GM23248 (cell line): ENCODE data around the gene PTGDR. TPM values are rescaled to one million over a fixed set of nuclear protein-coding genes. Genes with fewer than 3 reads are reported as not detected.

Experiments
- DNase-seq: peaks from one replicate; pipeline ENCODE4 v3.0.0-alpha.2; 2015
- H2AFZ ChIP-seq: fragments of 200-600 bp; sonication (generic); 2 replicates; pipeline ENCODE4 v1.6.1; 2016; ENCODE audit warnings: antibody characterized with exemption
- H3F3A ChIP-seq: fragments of 200-600 bp; sonication (generic); 2 replicates; pipeline ENCODE4 v1.6.1; 2016; ENCODE audit warnings: mild to moderate bottlenecking, antibody characterized with exemption, mixed run types; ENCODE audit not compliant: insufficient read depth
- H3K27ac ChIP-seq: fragments of 200-600 bp; sonication (generic); 2 replicates; pipeline ENCODE4 v1.5.1; 2016; ENCODE audit warnings: mild to moderate bottlenecking
- H3K27me3 ChIP-seq: fragments of 200-600 bp; sonication (generic); replicated peaks from 2 replicates; pipeline ENCODE4 v1.6.1; 2016; ENCODE audit warnings: mild to moderate bottlenecking; ENCODE audit not compliant: insufficient read depth
- H3K36me3 ChIP-seq: fragments of 200-600 bp; sonication (generic); 2 replicates; pipeline ENCODE4 v1.6.1; 2016; ENCODE audit warnings: low read depth, mild to moderate bottlenecking
- H3K4me1 ChIP-seq: fragments of 200-600 bp; sonication (generic); 2 replicates; pipeline ENCODE4 v1.6.1; 2016; ENCODE audit warnings: mild to moderate bottlenecking; ENCODE audit not compliant: insufficient read depth
- H3K4me2 ChIP-seq: fragments of 200-600 bp; sonication (generic); one replicate; pipeline ENCODE4 v1.6.1; 2016; ENCODE audit warnings: mild to moderate bottlenecking; ENCODE audit not compliant: unreplicated experiment
- H3K4me3 ChIP-seq: fragments of 200-600 bp; sonication (generic); 2 replicates; pipeline ENCODE4 v1.5.1; 2016; ENCODE audit warnings: mild to moderate bottlenecking
- H3K79me2 ChIP-seq: fragments of 200-600 bp; sonication (generic); 2 replicates; pipeline ENCODE4 v1.6.1; 2016; ENCODE audit warnings: mild to moderate bottlenecking; ENCODE audit not compliant: insufficient read depth
- H3K9ac ChIP-seq: fragments of 200-600 bp; sonication (generic); 2 replicates; pipeline ENCODE4 v1.6.1; 2016; ENCODE audit warnings: mild to moderate bottlenecking
- H3K9me2 ChIP-seq: fragments of 200-600 bp; sonication (generic); 2 replicates; pipeline ENCODE4 v1.6.1; 2016; ENCODE audit warnings: mixed run types, mild to moderate bottlenecking, moderate library complexity; ENCODE audit not compliant: insufficient read depth
- H3K9me3 ChIP-seq: fragments of 200-600 bp; sonication (generic); one replicate; pipeline ENCODE4 v1.6.1; 2017; ENCODE audit warnings: low read depth
- H4K20me1 ChIP-seq: fragments of 200-600 bp; sonication (generic); 2 replicates; pipeline ENCODE4 v1.6.0; 2016; ENCODE audit not compliant: insufficient read depth
- EZH2 ChIP-seq: fragments of 200-600 bp; sonication (generic); IDR thresholded peaks from 2 replicates; pipeline ENCODE4 v1.6.1; 2018; ENCODE audit warnings: antibody characterized with exemption, mild to moderate bottlenecking; ENCODE audit not compliant: insufficient read depth, poor library complexity, severe bottlenecking
- EZH2phosphoT487 ChIP-seq: fragments of 200-600 bp; sonication (generic); IDR thresholded peaks from 2 replicates; pipeline ENCODE4 v1.6.1; 2018; ENCODE audit warnings: antibody characterized with exemption, moderate library complexity, mild to moderate bottlenecking, low read depth; ENCODE audit not compliant: insufficient read depth
- WGBS, 2 experiments: methylation state at CpG; one replicate each; pipeline ENCODE4 v1.1.6; 2015 to 2017; ENCODE audit warnings: low lambda C conversion rate in 2 of 2, low coverage in 1 of 2; ENCODE audit errors: missing lambda C conversion rate in 2 of 2; 5-methylcytosine and 5-hydroxymethylcytosine counted together
- in situ Hi-C: fragments of 300-500 bp; cut with MboI; formaldehyde crosslinking; loops from 2 replicates; pipeline ENCODE4 v1.15.0; 2020
- polyA plus RNA-seq: library from polyadenylated mRNA; unstranded; fragments of >200 nt; fragmentation: Nextera tagmentation; extraction: Ambion mirVana; gene quantifications from 2 replicates; pipeline ENCODE4 v1.2.1, GENCODE V29; 2016
- total RNA-seq: library from RNA; depleted of rRNA; stranded (reverse); fragments of >200 nt; shearing (Covaris generic); gene quantifications from 2 replicates; pipeline ENCODE4 v1.2.3, GENCODE V29; 2014

Gene PTGDR
- total and polyA plus RNA-seq, 2 experiments from 2014 or later = 0.09 TPM; not detected in 1

GRCh38 chr14:52238682-52239081 is 28.8 kb upstream of the PTGDR start:
- H3K9me2 ChIP-seq = no peaks in the 10 kb centered on the region
- no peaks in the 10 kb centered on the region for H4K20me1 ChIP-seq
- no peak overlapping the region for H3K9ac ChIP-seq
- no peak for TF ChIP-seq EZH2phosphoT487
- TF ChIP-seq EZH2 = no peak
- H3K4me3 ChIP-seq = no peak overlapping the region
- no peaks in the 10 kb centered on the region for H3K9me3 ChIP-seq
- in situ Hi-C loops = no loop called here
- WGBS, 2 experiments = 39 to 42% methylated on average over 1 of the region's 1 CpG
- DNase-seq = no peak
- H3K4me2 ChIP-seq = no peak overlapping the region
- no peak overlapping the region for H2AFZ ChIP-seq
- H3K27ac ChIP-seq = no peak overlapping the region
- peaks cover 16% of the 10 kb centered on the region for H3K4me1 ChIP-seq
- no peaks in the 10 kb centered on the region for H3K36me3 ChIP-seq
- H3K27me3 ChIP-seq = no peaks in the 10 kb centered on the region
- no peaks in the 10 kb centered on the region for H3K79me2 ChIP-seq
- H3F3A ChIP-seq = peaks cover 18% of the 10 kb centered on the region

GRCh38 chr14:52240623-52241022 is 26.9 kb upstream of the PTGDR start:
- no peaks in the 10 kb centered on the region for H3K36me3 ChIP-seq
- no peaks in the 10 kb centered on the region for H3K9me3 ChIP-seq
- peaks cover 22% of the 10 kb centered on the region for H3K4me1 ChIP-seq
- peak overlapping the region; percentile 62 for H3K9ac ChIP-seq
- peak overlapping the region; percentile 59 for H3K4me3 ChIP-seq
- peak overlapping the region; percentile 72 for H2AFZ ChIP-seq
- in situ Hi-C loops = no loop called here
- no peaks in the 10 kb centered on the region for H4K20me1 ChIP-seq
- TF ChIP-seq EZH2phosphoT487 (no peak), EZH2 (no peak)
- peak overlapping the region; percentile 80 for H3K27ac ChIP-seq
- H3F3A ChIP-seq = peaks cover 18% of the 10 kb centered on the region
- DNase-seq = no peak
- H3K9me2 ChIP-seq = no peaks in the 10 kb centered on the region
- no peaks in the 10 kb centered on the region for H3K79me2 ChIP-seq
- H3K4me2 ChIP-seq = peak overlapping the region; percentile 86
- 58 to 59% methylated on average over 5 of the region's 5 CpGs for WGBS, 2 experiments
- no peaks in the 10 kb centered on the region for H3K27me3 ChIP-seq

GRCh38 chr14:52241087-52241793 is 26.3 kb upstream of the PTGDR start:
- Histone ChIP-seq H4K20me1 (no peaks in the 10 kb centered on the region), H3K4me3 (peak overlapping the region; percentile 59), H3K4me2 (peak overlapping the region; percentile 86), H3K9me2 (no peaks in the 10 kb centered on the region; the same call in 1 of the 2 replicates), H3K9me3 (no peaks in the 10 kb centered on the region), H3K36me3 (no peaks in the 10 kb centered on the region), H3K27ac (peak overlapping the region; percentile 80), H3K79me2 (no peaks in the 10 kb centered on the region), H3K9ac (peak overlapping the region; percentile 62), H3K27me3 (no peaks in the 10 kb centered on the region), H2AFZ (peak overlapping the region; percentile 72), H3K4me1 (peaks cover 22% of the 10 kb centered on the region), H3F3A (peaks cover 18% of the 10 kb centered on the region)
- 0 to 2% methylated on average over 5 of the region's 5 CpGs for WGBS, 2 experiments
- TF ChIP-seq EZH2phosphoT487 = no peak
- no peak for TF ChIP-seq EZH2
- in situ Hi-C loops = no loop called here
- DNase-seq = peak; percentile 87

GRCh38 chr14:52244328-52244727 is 23.2 kb upstream of the PTGDR start:
- H3K36me3 ChIP-seq = no peaks in the 10 kb centered on the region
- no peaks in the 10 kb centered on the region for H3K27me3 ChIP-seq
- H3K27ac ChIP-seq = no peak overlapping the region
- no peaks in the 10 kb centered on the region for H4K20me1 ChIP-seq
- H3K4me3 ChIP-seq = no peak overlapping the region
- no peak for DNase-seq
- H2AFZ ChIP-seq = no peak overlapping the region
- in situ Hi-C loops = no loop called here
- no peaks in the 10 kb centered on the region for H3K9me3 ChIP-seq
- WGBS, 2 experiments = 21 to 31% methylated on average over 2 of the region's 2 CpGs
- TF ChIP-seq EZH2 (no peak), EZH2phosphoT487 (no peak)
- H3K4me1 ChIP-seq = peaks cover 22% of the 10 kb centered on the region
- no peak overlapping the region for H3K9ac ChIP-seq
- H3K79me2 ChIP-seq = no peaks in the 10 kb centered on the region
- H3K9me2 ChIP-seq = no peaks in the 10 kb centered on the region; the same call in 1 of the 2 replicates
- H3F3A ChIP-seq = peaks cover 18% of the 10 kb centered on the region
- H3K4me2 ChIP-seq = no peak overlapping the region
